Smooth muscle cell (in vitro differentiated cells): ENCODE results near the gene WHRN. TPM values are rescaled to one million over a fixed set of nuclear protein-coding genes. Genes with fewer than 3 reads are reported as not detected.

ENCODE experiments used
- DNase-seq: peaks from one replicate; lab custom pipeline; 2025; ENCODE audit not compliant: unreplicated experiment; lab: John Stamatoyannopoulos, UW
- H2AFZ ChIP-seq: fragments of 200-600 bp; sonication (generic); 2 replicates; pipeline ENCODE4 v1.6.0; 2016; ENCODE audit warnings: antibody characterized with exemption, low read depth, mild to moderate bottlenecking
- H3F3A ChIP-seq: fragments of 200-600 bp; sonication (generic); 2 replicates; pipeline ENCODE4 v1.6.0; 2017; ENCODE audit warnings: antibody characterized with exemption, low read depth
- H3K27ac ChIP-seq: fragments of 200-600 bp; sonication (generic); 2 replicates; pipeline ENCODE4 v1.5.1; 2016; ENCODE audit warnings: low read depth, mild to moderate bottlenecking
- H3K27me3 ChIP-seq: fragments of 200-600 bp; sonication (generic); 2 replicates; pipeline ENCODE4 v1.6.1; 2016; ENCODE audit warnings: low read depth, mild to moderate bottlenecking
- H3K36me3 ChIP-seq: fragments of 200-600 bp; sonication (generic); 2 replicates; pipeline ENCODE4 v1.5.1; 2016; ENCODE audit warnings: low read depth
- H3K4me1 ChIP-seq: fragments of 200-600 bp; sonication (generic); 2 replicates; pipeline ENCODE4 v1.5.1; 2016; ENCODE audit warnings: low read depth
- H3K4me2 ChIP-seq: fragments of 200-600 bp; sonication (generic); 2 replicates; pipeline ENCODE4 v1.6.0; 2016; ENCODE audit warnings: mild to moderate bottlenecking
- H3K4me3 ChIP-seq: fragments of 200-600 bp; sonication (generic); 2 replicates; pipeline ENCODE4 v1.5.1; 2016; ENCODE audit warnings: mild to moderate bottlenecking
- H3K79me2 ChIP-seq: fragments of 200-600 bp; sonication (generic); 2 replicates; pipeline ENCODE4 v1.6.0; 2016; ENCODE audit warnings: low read depth, mild to moderate bottlenecking
- H3K9ac ChIP-seq: fragments of 200-600 bp; sonication (generic); 2 replicates; pipeline ENCODE4 v1.6.0; 2016; ENCODE audit warnings: low read depth
- H3K9me3 ChIP-seq: fragments of 200-600 bp; sonication (generic); replicated peaks from 2 replicates; pipeline ENCODE4 v1.5.1; 2016; ENCODE audit warnings: low read depth
- H4K20me1 ChIP-seq: fragments of 200-600 bp; sonication (generic); 2 replicates; pipeline ENCODE4 v1.6.0; 2016; ENCODE audit warnings: low read depth
- CTCF ChIP-seq: fragments of 200-600 bp; sonication (generic); IDR thresholded peaks from 2 replicates; pipeline ENCODE4 v1.5.1; 2017; ENCODE audit warnings: borderline replicate concordance, mild to moderate bottlenecking, antibody characterized with exemption; ENCODE audit not compliant: insufficient read depth, poor library complexity, severe bottlenecking
- WGBS: methylation state at CpG from one replicate; pipeline ENCODE4 v1.1.7; 2016; ENCODE audit warnings: low lambda C conversion rate; 5-methylcytosine and 5-hydroxymethylcytosine counted together
- polyA plus RNA-seq: library from polyadenylated mRNA; unstranded; fragments of >200 nt; fragmentation: Nextera tagmentation; extraction: Ambion mirVana; gene quantifications from 2 replicates; pipeline ENCODE4 v1.2.1, GENCODE V29; 2016
- total RNA-seq: library from RNA; depleted of rRNA; stranded (reverse); fragments of >200 nt; gene quantifications from 2 replicates; pipeline ENCODE4 v1.2.3, GENCODE V29; 2014

Gene WHRN
- total and polyA plus RNA-seq, 2 experiments from 2014 or later: 3.6 to 12.9 TPM

GRCh38 chr9:114403153-114403756 is 102.0 kb downstream of the WHRN start:
- no peak overlapping the region for H3K27ac ChIP-seq
- no peaks in the 10 kb centered on the region for H4K20me1 ChIP-seq
- H3K4me1 ChIP-seq: no peaks in the 10 kb centered on the region
- H3K4me3 ChIP-seq: no peak overlapping the region
- H3F3A ChIP-seq: no peaks in the 10 kb centered on the region
- no peaks in the 10 kb centered on the region for H3K36me3 ChIP-seq
- WGBS: 91% methylated on average over 16 of the region's 16 CpGs
- TF ChIP-seq CTCF: no peak
- H3K27me3 ChIP-seq: no peaks in the 10 kb centered on the region
- H3K4me2 ChIP-seq: no peak overlapping the region
- no peak overlapping the region for H3K9ac ChIP-seq
- no peak for DNase-seq
- H3K79me2 ChIP-seq: no peaks in the 10 kb centered on the region
- no peak overlapping the region for H2AFZ ChIP-seq
- H3K9me3 ChIP-seq: no peaks in the 10 kb centered on the region

GRCh38 chr9:114401344-114401743 is 103.9 kb downstream of the WHRN start:
- H3K4me3 ChIP-seq: no peak overlapping the region

GRCh38 chr9:114400772-114401171 is 104.5 kb downstream of the WHRN start:
- Histone ChIP-seq H2AFZ (no peak overlapping the region), H3K4me2 (no peak overlapping the region), H3F3A (peaks cover 13% of the 10 kb centered on the region), H3K9ac (no peak overlapping the region), H3K4me3 (no peak overlapping the region), H3K27ac (no peak overlapping the region), H3K9me3 (no peaks in the 10 kb centered on the region), H4K20me1 (no peaks in the 10 kb centered on the region), H3K79me2 (peaks cover 12% of the 10 kb centered on the region), H3K36me3 (no peaks in the 10 kb centered on the region), H3K27me3 (no peaks in the 10 kb centered on the region), H3K4me1 (peaks cover 8% of the 10 kb centered on the region)
- DNase-seq: no peak
- no peak for TF ChIP-seq CTCF
- 88% methylated on average over 2 of the region's 2 CpGs for WGBS

More at GRCh38 chr9:114401344-114401743, 103.9 kb downstream of the WHRN start:
- Histone ChIP-seq H3K9ac (no peak overlapping the region), H2AFZ (no peak overlapping the region), H4K20me1 (no peaks in the 10 kb centered on the region), H3K27ac (no peak overlapping the region), H3K9me3 (no peaks in the 10 kb centered on the region), H3K4me1 (peaks cover 8% of the 10 kb centered on the region), H3F3A (peaks cover 7% of the 10 kb centered on the region), H3K4me2 (no peak overlapping the region), H3K79me2 (peaks cover 6% of the 10 kb centered on the region), H3K27me3 (no peaks in the 10 kb centered on the region), H3K36me3 (no peaks in the 10 kb centered on the region)
- TF ChIP-seq CTCF: no peak
- WGBS: 70% methylated on average over 7 of the region's 7 CpGs
- no peak for DNase-seq

GRCh38 chr9:114400219-114400618 is 105.1 kb downstream of the WHRN start:
- H4K20me1 ChIP-seq: no peaks in the 10 kb centered on the region

More at GRCh38 chr9:114400219-114400618, 105.1 kb downstream of the WHRN start:
- peaks cover 8% of the 10 kb centered on the region for H3K4me1 ChIP-seq
- H3K4me3 ChIP-seq: no peak overlapping the region
- no peaks in the 10 kb centered on the region for H3K27me3 ChIP-seq
- H3F3A ChIP-seq: peaks cover 14% of the 10 kb centered on the region
- WGBS: 68% methylated on average over 1 of the region's 1 CpG
- no peak overlapping the region for H3K9ac ChIP-seq
- no peaks in the 10 kb centered on the region for H3K9me3 ChIP-seq
- no peak for TF ChIP-seq CTCF
- H2AFZ ChIP-seq: no peak overlapping the region
- no peaks in the 10 kb centered on the region for H3K36me3 ChIP-seq
- no peak for DNase-seq
- peaks cover 14% of the 10 kb centered on the region for H3K79me2 ChIP-seq
- no peak overlapping the region for H3K4me2 ChIP-seq
- H3K27ac ChIP-seq: no peak overlapping the region
